HEK293 (cell line): Measurements from ENCODE around the gene PANK2.

Experiments used
- GLIS1 ChIP-seq: fragments of 450-650 bp; formaldehyde crosslinking; IDR thresholded peaks from 2 replicates; pipeline ENCODE4 v1.5.1; 2016; ENCODE audit warnings: missing biosample characterization, missing genetic modification characterization
- HOXC10 ChIP-seq: sonication (generic); formaldehyde crosslinking; IDR thresholded peaks from 2 replicates; pipeline ENCODE4 v1.8.1; 2023; ENCODE audit warnings: mild to moderate bottlenecking, missing genetic modification reagents
- TCF7L2 ChIP-seq: IDR thresholded peaks from 2 replicates; pipeline ENCODE4 v1.6.1; 2011; ENCODE audit warnings: low read depth, mild to moderate bottlenecking, inconsistent platforms, low read length, moderate library complexity, borderline replicate concordance
- ZNF133 ChIP-seq: fragments of 450-650 bp; formaldehyde crosslinking; IDR thresholded peaks from 2 replicates; pipeline ENCODE4 v1.5.1; 2016; ENCODE audit warnings: missing biosample characterization, missing genetic modification characterization
- ZNF138 ChIP-seq: fragments of 450-650 bp; formaldehyde crosslinking; IDR thresholded peaks from 2 replicates; pipeline ENCODE4 v1.5.1; 2016; ENCODE audit warnings: missing biosample characterization, missing genetic modification characterization, borderline replicate concordance
- ZNF184 ChIP-seq: fragments of 450-650 bp; IDR thresholded peaks from 2 replicates; pipeline ENCODE4 v1.5.1; 2018; ENCODE audit warnings: missing biosample characterization, mild to moderate bottlenecking, missing genetic modification characterization
- ZNF2 ChIP-seq: fragments of 450-650 bp; formaldehyde crosslinking; IDR thresholded peaks from 2 replicates; pipeline ENCODE4 v1.5.1; 2016; ENCODE audit warnings: missing biosample characterization, missing genetic modification characterization
- ZNF324 ChIP-seq: fragments of 450-650 bp; formaldehyde crosslinking; IDR thresholded peaks from 2 replicates; pipeline ENCODE4 v1.5.1; 2016; ENCODE audit warnings: missing biosample characterization, missing genetic modification characterization
- ZNF514 ChIP-seq: fragments of 450-650 bp; formaldehyde crosslinking; IDR thresholded peaks from 2 replicates; pipeline ENCODE4 v1.5.1; 2016; ENCODE audit warnings: missing biosample characterization, missing genetic modification characterization
- TF ChIP-seq, protein P1 (sequence below): fragments of 450-650 bp; formaldehyde crosslinking; IDR thresholded peaks from 2 replicates; pipeline ENCODE4 v1.5.1; 2016; ENCODE audit warnings: missing biosample characterization, missing genetic modification characterization
- TF ChIP-seq, protein P2 (sequence below): fragments of 450-650 bp; formaldehyde crosslinking; IDR thresholded peaks from 2 replicates; pipeline ENCODE4 v1.5.1; 2017; ENCODE audit warnings: missing biosample characterization, missing genetic modification characterization
- TF ChIP-seq, protein P3 (sequence below): sonication (generic); formaldehyde crosslinking; IDR thresholded peaks from 2 replicates; pipeline ENCODE4 v1.8.1; 2022; ENCODE audit warnings: mild to moderate bottlenecking, moderate library complexity, missing genetic modification reagents

DNA sequence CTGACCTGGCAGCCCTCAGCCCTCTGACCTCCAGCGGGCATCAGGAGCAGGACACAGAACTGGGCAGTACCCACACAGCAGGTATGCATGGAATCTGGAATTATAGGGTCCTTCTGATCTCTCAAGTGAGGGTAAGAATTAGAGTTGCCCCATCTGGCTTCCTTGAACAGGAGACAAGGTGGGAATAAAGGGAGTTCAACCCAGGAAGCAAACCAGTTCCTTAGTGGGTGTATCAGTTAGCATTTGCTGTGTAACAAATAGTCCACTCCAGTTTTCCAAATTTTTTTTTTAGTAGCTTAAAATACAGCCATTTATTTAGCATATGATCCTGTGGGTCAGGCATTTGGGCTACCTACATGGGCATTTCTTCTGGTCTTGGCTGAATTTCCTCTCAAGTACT lies 26.9 kb upstream of the PANK2 start:
- TF ChIP-seq, protein P1, sequence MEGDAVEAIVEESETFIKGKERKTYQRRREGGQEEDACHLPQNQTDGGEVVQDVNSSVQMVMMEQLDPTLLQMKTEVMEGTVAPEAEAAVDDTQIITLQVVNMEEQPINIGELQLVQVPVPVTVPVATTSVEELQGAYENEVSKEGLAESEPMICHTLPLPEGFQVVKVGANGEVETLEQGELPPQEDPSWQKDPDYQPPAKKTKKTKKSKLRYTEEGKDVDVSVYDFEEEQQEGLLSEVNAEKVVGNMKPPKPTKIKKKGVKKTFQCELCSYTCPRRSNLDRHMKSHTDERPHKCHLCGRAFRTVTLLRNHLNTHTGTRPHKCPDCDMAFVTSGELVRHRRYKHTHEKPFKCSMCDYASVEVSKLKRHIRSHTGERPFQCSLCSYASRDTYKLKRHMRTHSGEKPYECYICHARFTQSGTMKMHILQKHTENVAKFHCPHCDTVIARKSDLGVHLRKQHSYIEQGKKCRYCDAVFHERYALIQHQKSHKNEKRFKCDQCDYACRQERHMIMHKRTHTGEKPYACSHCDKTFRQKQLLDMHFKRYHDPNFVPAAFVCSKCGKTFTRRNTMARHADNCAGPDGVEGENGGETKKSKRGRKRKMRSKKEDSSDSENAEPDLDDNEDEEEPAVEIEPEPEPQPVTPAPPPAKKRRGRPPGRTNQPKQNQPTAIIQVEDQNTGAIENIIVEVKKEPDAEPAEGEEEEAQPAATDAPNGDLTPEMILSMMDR (tag by site-specific recombination): no peak
- TF ChIP-seq TCF7L2: no peak
- TF ChIP-seq ZNF133 (tag by site-specific recombination): no peak
- TF ChIP-seq ZNF184 (tag by site-specific recombination): no peak
- no peak for TF ChIP-seq ZNF138 (tag by site-specific recombination)
- no peak for TF ChIP-seq ZNF2 (tag by site-specific recombination)
- TF ChIP-seq, protein P2, sequence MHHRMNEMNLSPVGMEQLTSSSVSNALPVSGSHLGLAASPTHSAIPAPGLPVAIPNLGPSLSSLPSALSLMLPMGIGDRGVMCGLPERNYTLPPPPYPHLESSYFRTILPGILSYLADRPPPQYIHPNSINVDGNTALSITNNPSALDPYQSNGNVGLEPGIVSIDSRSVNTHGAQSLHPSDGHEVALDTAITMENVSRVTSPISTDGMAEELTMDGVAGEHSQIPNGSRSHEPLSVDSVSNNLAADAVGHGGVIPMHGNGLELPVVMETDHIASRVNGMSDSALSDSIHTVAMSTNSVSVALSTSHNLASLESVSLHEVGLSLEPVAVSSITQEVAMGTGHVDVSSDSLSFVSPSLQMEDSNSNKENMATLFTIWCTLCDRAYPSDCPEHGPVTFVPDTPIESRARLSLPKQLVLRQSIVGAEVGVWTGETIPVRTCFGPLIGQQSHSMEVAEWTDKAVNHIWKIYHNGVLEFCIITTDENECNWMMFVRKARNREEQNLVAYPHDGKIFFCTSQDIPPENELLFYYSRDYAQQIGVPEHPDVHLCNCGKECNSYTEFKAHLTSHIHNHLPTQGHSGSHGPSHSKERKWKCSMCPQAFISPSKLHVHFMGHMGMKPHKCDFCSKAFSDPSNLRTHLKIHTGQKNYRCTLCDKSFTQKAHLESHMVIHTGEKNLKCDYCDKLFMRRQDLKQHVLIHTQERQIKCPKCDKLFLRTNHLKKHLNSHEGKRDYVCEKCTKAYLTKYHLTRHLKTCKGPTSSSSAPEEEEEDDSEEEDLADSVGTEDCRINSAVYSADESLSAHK (tag by site-specific recombination): no peak
- TF ChIP-seq, protein P3, sequence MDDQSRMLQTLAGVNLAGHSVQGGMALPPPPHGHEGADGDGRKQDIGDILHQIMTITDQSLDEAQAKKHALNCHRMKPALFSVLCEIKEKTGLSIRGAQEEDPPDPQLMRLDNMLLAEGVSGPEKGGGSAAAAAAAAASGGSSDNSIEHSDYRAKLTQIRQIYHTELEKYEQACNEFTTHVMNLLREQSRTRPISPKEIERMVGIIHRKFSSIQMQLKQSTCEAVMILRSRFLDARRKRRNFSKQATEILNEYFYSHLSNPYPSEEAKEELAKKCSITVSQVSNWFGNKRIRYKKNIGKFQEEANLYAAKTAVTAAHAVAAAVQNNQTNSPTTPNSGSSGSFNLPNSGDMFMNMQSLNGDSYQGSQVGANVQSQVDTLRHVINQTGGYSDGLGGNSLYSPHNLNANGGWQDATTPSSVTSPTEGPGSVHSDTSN: no peak
- no peak for TF ChIP-seq ZNF324 (tag by site-specific recombination)
- TF ChIP-seq GLIS1 (tag by site-specific recombination): no peak
- TF ChIP-seq ZNF514 (tag by site-specific recombination): no peak
- no peak for TF ChIP-seq HOXC10 (CRISPR knock-in tag)
